HG03571 (cell line): ENCODE results near the gene IGFBP7.

Experiments used
- ATAC-seq: cut with Tn5 transposase; IDR thresholded peaks from one replicate; pipeline ENCODE4 v1.9.1; 2021; ENCODE audit not compliant: unreplicated experiment

IGFBP7 gene, protein sequence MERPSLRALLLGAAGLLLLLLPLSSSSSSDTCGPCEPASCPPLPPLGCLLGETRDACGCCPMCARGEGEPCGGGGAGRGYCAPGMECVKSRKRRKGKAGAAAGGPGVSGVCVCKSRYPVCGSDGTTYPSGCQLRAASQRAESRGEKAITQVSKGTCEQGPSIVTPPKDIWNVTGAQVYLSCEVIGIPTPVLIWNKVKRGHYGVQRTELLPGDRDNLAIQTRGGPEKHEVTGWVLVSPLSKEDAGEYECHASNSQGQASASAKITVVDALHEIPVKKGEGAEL

DNA sequence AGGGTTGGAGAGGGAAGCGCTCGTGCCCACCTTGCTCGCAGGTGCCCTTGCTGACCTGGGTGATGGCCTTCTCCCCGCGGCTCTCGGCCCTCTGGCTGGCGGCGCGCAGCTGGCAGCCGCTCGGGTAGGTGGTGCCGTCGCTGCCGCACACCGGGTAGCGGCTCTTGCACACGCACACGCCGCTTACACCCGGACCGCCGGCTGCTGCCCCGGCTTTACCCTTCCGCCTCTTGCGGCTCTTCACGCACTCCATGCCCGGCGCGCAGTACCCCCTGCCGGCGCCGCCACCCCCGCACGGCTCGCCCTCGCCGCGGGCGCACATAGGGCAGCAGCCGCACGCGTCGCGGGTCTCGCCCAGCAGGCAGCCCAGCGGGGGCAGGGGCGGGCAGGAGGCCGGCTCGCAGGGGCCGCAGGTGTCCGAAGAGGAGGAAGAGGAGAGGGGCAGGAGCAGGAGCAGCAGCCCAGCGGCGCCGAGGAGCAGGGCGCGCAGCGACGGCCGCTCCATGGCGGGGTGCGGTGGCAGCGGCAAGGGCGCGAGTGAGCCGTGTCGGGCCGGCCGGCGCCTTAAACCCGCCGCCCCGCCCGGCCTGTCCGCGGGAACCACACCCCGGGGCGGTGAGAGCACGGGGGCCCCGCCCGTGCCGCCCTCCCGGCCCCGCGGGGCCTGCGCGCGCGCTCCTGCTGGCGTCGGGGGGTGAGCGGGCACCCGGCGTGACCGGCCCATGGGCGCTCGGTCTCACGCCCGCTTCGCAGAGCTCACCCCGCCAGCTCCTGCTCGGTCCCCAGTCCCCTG lies at the start of gene IGFBP7:
Gene IGFBP7 (minus strand): TSS at position 539 of the 793 bp plus-strand sequence. CDS start 34 bp downstream, at position 505.
- ATAC-seq: no peak

DNA sequence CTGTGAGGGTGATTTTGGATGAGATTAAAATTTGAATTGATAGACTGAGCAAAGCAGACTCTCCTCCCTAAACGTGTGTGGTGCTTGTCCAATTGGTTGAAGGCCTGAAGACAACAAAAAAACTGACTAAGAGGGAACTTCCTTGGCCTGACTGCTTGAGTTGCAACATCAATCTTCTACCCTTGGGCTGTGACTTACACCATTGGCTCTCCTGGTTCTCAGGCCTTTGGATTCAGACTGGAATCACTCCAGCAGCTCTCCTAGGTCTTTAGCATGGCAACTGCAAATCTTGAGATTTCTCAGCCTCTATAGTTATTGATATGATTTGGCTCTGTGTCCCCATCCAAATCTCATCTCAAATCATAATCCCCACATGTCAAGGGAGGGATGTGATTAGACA lies 49.7 kb upstream of the IGFBP7 start:
- ATAC-seq: no peak

DNA sequence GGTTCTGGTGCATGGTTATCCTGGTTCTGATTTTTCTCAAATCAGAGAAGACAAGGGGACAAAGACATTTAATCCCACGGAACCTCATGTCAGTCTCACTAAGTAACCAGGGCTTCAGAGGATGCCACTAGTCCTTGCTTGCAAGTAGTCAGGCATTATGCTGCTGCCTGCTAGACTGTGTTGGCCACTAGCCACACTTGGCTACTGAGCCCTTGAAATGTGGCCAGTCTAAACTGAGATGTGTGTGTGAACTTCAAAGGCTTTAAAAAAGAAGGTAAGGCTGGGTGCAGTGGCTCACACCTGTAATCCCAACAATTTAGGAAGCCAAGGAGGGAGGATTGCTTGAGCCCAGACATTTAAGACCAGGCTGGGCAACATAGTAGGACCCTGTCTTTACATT lies 48.6 kb upstream of the IGFBP7 start:
- no peak for ATAC-seq

DNA sequence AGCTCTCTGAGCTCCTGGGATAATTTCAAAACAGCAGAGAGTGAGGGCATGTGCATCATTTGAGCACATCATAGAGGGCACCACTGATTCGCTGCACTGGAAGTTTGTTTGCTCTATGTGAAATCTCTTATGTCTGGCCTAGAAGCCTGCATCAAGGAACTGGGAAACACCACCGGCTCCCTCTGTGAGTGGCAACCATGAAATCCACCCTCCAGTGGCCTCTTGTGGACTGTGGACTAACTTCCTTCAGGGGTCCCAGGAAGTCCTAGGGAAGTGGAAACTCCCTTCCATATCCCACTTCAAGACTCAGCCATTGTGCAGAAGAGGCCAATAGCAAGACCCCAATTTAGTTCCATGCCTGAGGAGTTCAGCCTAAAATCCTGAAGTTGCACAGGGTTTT lies 48.0 kb upstream of the IGFBP7 start:
- no peak for ATAC-seq

DNA sequence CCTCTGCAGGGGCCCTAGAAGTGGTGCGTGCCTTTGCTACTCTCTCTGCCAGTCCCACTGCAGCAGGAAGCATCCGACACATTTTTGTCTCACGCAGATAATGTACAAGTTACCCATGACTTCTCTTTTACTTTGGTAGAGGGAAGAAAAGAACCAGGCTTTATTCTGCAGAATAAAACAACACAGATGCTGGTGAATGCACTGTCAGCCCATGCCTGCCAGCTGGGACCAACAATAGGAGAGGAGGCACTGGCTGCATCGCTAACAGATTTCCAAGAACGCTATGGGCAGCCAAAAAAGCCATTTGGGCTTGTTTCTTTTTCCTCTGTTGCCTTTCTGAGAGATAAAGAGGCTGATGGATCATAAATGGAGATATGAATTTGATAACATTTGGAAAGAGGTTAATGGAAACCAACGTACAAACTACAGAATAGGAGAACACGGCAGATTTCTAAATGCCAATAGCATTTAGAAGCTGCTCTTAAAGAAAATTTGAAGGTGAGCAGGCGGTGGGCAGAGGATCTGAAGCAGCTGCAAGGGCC lies 47.5 kb upstream of the IGFBP7 start:
- ATAC-seq: no peak

DNA sequence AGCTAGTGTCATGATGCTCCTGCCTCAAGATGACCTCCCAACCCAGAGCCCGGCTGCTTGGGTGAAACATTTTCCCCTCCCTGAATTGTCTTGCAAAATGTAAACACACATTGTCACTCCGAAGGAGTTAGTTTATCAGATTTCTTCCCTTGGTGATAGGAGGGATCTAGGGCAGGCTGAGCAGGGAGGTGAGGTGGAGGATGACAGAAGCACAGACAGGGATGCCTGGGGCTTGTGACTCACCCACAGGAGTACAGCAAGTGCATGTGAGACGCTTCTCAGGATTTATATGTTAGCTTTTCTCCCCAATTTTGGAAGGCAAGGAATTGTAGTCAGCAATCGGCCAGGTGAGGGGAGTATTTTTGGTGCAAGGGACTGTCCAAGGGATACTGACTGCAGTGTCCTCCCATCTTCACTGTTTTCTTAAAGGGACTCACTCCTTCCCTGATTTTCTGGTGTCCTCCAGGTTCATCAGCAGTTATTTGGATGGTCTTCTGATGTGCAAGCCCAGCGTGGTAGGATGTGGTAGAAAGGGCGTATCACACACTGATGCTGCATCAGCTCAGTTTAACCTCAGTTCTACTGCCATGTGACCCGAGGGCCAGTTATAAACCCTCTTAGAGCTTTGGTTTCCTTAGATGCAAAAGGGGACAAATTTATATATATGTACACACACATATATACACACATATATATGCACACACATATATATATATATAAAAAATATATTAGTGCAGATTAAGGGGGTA lies 46.2 kb upstream of the IGFBP7 start:
- no peak for ATAC-seq

DNA sequence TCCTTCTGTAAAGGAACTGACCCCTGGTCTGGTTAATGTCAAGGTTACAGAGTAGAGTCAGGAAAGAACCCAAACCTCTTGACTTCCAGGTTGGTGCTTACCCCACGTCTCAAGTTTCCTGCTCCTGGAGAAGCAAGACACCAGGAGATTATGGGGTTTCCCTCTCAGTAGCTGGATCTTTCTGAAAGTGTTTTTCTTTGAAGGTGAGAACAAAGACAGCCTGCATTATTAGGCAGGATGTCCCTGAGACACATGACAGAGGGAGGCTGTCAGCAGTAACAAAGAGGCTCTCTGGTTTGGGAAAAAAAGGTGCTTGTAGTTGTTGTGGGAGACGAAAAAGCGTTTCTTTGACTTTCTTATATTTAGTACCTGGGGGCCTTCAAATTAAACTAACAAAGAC lies 44.7 kb upstream of the IGFBP7 start:
- no peak for ATAC-seq

DNA sequence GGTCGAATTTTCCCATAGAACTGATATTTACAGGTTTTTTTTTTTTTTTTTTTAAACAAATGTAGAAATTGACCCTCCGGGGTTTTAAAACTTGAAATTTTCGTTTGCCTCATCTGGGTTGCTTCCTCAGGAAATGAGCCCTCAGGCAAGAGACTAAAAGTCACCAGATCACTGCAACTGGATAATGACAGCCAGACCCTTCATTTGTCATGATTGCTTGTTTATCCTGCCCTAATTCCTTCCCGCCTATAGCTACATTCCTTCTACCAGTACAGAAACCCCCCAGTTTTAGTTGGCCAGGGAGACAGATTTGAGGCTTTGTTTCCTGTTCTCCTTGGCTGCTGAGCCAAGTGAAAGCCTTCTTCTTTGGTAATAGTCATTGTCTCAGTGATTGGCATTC lies 44.0 kb upstream of the IGFBP7 start:
- ATAC-seq: no peak

DNA sequence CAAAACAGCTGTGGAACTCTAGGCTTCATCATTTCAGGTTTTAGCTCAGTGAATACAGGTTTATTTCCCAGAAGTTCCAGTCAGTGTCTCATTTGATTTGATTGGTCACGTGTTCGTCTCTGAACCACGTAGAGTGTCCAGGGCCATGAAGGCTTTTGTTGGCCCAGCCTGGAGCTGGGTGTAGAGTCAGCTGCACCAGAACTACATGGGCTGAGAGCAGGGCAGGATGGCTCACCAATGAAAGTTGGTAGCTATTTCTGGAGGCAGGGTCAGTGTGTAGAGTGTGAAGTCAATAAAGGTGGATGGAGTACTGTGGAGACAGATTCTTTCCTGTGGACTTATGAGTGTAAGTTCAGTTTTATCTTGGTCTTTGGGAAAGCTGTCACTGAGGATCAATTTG lies 43.0 kb upstream of the IGFBP7 start:
- no peak for ATAC-seq

DNA sequence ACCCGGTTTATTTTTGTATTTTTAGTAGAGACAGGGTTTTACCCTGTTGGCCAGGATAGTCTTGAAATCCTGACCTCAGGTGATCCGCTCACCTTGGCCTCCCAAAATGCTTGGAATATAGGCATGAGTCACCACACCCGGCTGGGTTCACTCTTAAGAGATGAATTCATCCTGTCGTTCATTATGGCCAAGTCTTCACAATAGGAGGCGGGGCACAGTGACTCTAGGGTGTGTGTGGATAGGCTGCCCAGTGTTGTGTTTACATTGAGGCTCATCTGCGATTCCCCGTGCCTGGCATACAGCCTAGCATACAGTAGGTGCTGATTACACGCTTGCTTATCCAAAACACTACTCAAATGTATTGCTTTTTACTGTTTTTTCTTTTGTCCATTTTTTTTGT lies 41.3 kb upstream of the IGFBP7 start:
- ATAC-seq: no peak

DNA sequence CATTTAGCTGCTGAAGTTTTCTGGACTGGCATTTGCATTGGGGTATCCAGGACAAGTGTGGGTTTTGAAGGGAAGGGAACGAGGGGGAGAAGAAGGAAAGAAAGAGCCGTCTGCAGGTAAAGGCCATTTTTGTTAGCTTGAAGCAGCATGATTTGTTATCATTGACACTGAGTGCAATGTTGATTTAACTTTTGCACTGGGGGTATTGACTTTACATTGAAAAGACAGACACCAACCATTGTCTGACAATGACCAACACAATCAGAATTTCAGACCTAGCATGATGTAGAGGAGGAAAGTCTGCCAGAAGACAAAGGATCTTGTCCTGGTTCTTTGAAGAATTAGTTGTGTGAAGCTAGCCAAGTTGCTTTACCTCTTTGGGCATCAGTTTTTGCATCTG lies 39.6 kb upstream of the IGFBP7 start:
- ATAC-seq: no peak

DNA sequence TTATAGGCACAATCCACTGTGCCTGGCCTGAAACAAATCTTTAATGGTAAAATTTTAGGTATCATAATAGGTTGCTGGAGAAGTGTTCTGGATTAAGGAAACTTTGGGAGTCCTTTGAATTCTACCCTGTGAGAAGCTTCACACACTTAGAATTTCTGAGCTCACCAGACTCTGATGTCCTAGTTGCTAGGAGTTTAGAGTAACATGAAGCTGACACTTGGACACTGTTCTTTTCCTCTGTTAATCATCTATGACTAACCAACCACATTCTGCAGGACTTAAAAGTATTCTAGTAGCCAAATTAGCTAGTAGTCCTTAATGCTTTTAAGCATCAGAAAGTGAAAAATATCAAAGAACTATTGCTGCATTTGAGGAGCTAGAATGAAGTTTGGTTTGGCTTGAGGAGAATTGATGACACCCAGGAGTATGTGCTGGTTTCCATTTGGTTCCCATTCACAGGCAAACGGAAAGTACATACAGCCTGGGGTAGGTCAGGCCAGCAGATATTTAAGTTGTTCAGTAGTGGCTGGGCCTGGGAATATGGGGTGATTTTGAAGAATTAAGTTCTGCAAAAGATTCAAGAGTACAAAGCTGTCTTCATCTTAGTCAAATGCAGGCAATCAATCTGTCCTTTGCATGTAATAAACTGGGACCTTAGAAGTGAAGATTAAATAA lies 38.8 kb upstream of the IGFBP7 start:
- ATAC-seq: no peak

DNA sequence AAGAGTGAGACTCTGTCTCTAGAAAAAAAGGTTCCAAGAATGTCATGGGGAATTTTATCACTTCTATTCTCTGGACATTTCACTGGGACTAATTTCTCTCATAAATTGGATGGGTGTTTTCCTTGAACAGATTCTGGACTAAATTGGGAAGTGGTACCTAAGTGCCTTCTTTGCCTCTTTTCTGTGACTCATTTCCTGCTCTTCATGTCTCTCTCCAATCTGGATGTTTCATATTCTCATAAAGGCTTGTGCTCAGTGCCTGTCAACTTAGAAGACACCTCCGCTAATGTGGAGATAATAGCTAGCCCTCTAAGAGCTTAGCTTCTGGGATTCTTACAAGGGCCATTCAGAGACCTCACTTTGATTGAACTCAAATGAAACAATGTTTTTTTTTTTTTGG lies 38.0 kb upstream of the IGFBP7 start:
- no peak for ATAC-seq

DNA sequence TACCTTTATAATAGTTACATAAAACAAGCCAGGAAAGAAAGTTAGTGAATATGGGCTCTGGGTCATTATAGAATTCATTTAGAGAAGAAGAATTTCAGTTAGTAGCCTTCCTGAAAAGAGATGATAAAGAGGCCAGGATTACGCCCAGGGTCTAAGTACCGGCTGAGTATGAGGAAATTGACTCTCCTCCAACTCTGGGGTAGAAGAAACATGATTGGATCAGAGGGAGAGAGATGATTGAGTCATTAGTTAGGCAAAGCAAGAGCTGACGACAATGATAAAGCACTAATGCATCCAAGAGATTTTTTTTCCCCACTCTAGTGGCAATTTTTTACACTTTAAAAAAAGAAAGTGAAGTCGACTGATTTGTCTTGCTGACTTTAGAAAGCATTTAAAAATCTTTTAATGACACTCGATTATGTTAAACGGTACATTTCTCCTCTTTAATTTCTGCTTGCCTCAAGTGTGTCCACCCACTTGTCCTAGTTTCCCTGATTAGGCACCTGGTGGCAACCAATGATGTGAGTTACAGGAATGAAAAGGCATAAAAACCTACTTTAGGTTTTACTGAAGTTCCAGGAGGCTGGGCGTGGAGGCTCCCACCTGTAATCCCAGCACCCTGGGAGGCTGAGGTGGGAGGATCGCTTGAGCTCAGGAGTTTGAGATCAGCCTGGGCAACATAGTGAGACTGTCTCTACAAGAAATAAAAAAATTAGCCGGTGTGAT lies 37.3 kb upstream of the IGFBP7 start:
- no peak for ATAC-seq

DNA sequence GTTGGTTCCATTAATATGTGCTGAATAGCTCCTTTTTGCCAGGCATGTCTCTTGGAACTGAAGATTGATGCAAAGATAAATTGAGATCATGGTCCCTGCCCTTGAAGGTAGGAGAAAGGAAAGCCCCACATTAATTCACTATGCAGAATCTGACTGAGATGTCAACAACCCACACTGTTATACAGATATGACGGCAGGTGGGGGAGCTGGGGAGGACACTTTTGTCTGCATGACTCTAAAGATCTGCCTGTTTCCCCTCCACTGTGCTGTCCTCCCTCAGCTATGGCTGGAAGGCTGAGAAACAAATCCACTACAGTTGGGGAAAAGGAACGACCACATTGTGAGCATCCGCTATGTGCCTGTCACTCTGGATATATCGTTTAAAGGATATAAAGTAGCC lies 36.3 kb upstream of the IGFBP7 start:
- ATAC-seq: no peak

DNA sequence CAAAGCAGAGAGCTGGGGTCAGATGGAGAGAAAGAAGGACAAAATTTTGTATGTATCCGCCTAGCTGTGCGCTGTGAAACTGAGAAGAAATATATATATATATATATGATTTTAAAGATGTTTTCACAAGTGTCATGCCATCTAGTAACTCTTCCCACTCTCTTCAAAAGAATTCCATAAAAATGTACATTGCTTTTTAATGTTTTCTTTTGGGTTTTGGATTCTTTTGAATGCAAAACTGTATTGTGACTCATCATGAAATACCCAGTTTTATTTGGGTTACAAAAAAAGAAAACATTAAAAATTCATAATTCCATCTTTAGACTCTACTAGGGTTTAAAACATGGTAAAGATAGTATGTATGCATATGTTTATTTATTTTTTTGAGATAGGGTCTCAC lies 34.3 kb upstream of the IGFBP7 start:
- ATAC-seq: no peak

DNA sequence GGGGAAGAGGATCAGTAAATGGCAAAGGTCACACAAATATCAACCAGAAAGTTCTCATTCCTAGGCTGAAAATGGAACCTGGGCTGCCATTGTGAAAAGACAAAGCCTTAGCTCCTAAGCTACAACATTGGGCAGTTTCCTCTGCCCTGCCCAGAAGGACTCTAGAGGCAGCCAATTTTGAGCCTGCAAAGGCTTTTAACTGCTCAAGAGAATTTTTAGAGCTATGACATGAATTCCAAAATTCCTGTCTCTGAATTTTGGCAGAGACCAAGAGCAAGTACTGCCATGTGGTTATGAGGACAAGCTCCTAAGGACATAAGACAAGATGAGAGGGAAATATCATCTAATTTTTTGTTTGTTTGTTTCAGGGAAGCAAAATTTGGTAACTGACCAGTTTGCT lies 29.6 kb upstream of the IGFBP7 start:
- ATAC-seq: no peak

DNA sequence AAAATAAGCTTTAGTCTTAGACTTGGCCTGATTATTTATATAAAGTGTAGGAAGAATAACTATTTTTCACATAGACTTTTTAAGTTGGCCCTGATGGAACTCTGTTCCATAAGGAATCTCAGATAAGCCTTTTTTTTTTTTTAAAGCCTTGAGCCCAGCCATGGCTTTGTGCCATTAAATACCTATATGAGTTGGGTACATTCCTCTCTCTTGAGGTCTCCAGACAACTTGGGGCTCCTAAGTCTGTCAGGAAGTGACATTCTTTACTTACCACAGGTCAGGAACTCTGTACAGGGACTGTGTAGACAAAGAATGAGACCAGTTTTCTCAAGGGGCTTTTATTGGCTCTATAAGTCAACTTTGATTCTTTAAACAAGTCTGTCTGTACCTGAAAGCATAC lies 27.1 kb upstream of the IGFBP7 start:
- ATAC-seq: no peak

DNA sequence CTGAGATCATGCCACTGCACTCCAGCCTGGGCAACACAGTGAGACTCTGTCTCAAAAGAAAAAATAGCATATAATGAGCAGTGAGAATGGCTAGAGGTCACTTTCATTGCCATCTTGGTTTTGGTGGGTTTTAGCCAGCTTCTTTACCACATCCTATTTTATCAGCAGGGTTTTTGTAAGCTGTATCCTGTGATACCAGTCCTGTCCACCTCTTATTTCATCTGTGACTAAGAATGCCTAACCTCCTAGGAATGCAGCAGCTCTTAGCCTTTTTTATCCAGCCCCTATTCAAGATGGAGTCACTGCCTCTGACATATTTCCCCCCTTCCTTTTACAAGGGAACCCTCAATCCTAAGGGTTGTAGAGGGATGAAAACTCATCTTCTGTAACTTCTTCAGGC lies 26.1 kb upstream of the IGFBP7 start:
- ATAC-seq: no peak

DNA sequence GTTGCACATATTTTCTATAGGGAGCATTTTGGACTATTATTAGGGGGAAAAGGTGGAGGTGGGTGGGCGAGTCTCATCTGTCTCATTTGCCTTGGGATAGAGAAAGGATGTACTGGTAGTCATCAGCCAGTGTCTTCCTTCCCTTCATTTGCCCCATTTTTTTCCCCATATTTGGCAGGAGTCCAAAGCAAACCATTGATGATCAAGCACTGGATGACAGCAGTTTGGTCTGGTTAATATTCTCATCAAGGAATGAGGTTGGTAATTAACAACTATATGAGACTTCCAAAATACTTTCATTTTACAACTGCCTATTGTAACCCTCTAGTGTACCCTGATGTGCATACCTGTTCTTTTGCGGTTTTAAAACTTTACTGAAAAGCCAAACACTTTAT lies 22.6 kb upstream of the IGFBP7 start:
- no peak for ATAC-seq
